H9 (cell line): Measurements from ENCODE around the gene RSPO3. TPM values are rescaled to one million over a fixed set of nuclear protein-coding genes. Genes with fewer than 3 reads are reported as not detected.

ENCODE experiments used
- DNase-seq: peaks from one replicate; pipeline ENCODE4 v3.0.0-alpha.2; 2017
- H2AFZ ChIP-seq: one replicate; pipeline ENCODE4 v1.6.1; 2013; ENCODE audit warnings: mild to moderate bottlenecking, low read length, control low read depth, moderate library complexity
- H2AK5ac ChIP-seq: 2 replicates; pipeline ENCODE4 v1.6.1; 2013; ENCODE audit warnings: low read length, control low read depth, mixed read lengths; ENCODE audit not compliant: insufficient read length
- H2BK120ac ChIP-seq: one replicate; pipeline ENCODE4 v1.6.1; 2013; ENCODE audit warnings: low read depth, mild to moderate bottlenecking, low read length, control low read depth, inconsistent platforms; ENCODE audit not compliant: poor library complexity, severe bottlenecking
- H2BK12ac ChIP-seq: 2 replicates; pipeline ENCODE4 v1.6.1; 2013; ENCODE audit warnings: low read length, control low read depth, mixed read lengths, low read depth; ENCODE audit not compliant: insufficient read length
- H2BK15ac ChIP-seq: 2 replicates; pipeline ENCODE4 v1.6.1; 2013; ENCODE audit warnings: low read depth, low read length, control low read depth
- H2BK20ac ChIP-seq: one replicate; pipeline ENCODE4 v1.6.1; 2013; ENCODE audit warnings: low read depth, mild to moderate bottlenecking, low read length, control low read depth, inconsistent platforms; ENCODE audit not compliant: poor library complexity, severe bottlenecking
- H2BK5ac ChIP-seq: 2 replicates; pipeline ENCODE4 v1.6.1; 2013; ENCODE audit warnings: low read length, control low read depth, mixed read lengths; ENCODE audit not compliant: insufficient read length
- H3K14ac ChIP-seq: 2 replicates; pipeline ENCODE4 v1.6.1; 2013; ENCODE audit warnings: low read length, control low read depth; ENCODE audit not compliant: insufficient read depth
- H3K18ac ChIP-seq: 2 replicates; pipeline ENCODE4 v1.6.1; 2013; ENCODE audit warnings: low read depth, mild to moderate bottlenecking, mixed read lengths, low read length, control low read depth; ENCODE audit not compliant: insufficient read length
- H3K23ac ChIP-seq: 2 replicates; pipeline ENCODE4 v1.6.1; 2013; ENCODE audit warnings: low read length, control low read depth, mixed read lengths, low read depth; ENCODE audit not compliant: insufficient read length
- H3K23me2 ChIP-seq: 2 replicates; pipeline ENCODE4 v1.6.1; 2013; ENCODE audit warnings: low read depth, mild to moderate bottlenecking, mixed read lengths, low read length, control low read depth; ENCODE audit not compliant: insufficient read length, poor library complexity, severe bottlenecking
- H3K27ac ChIP-seq: 2 replicates; pipeline ENCODE4 v1.5.1; 2013; ENCODE audit warnings: low read length, control low read depth, mixed read lengths, low read depth; ENCODE audit not compliant: insufficient read length
- H3K27me3 ChIP-seq: 2 replicates; pipeline ENCODE4 v1.6.1; 2013; ENCODE audit warnings: low read length, control low read depth, inconsistent platforms; ENCODE audit not compliant: insufficient read depth
- H3K4ac ChIP-seq: 2 replicates; pipeline ENCODE4 v1.6.1; 2013; ENCODE audit warnings: low read depth, mild to moderate bottlenecking, control low read depth, inconsistent platforms, low read length, moderate library complexity
- H3K4me1 ChIP-seq: 2 replicates; pipeline ENCODE4 v1.6.1; 2013; ENCODE audit warnings: low read length, control low read depth, inconsistent platforms; ENCODE audit not compliant: insufficient read depth
- H3K4me2 ChIP-seq: 2 replicates; pipeline ENCODE4 v1.6.1; 2013; ENCODE audit warnings: low read length, control low read depth, mixed read lengths; ENCODE audit not compliant: insufficient read length, insufficient read depth
- H3K56ac ChIP-seq: 2 replicates; pipeline ENCODE4 v1.6.1; 2013; ENCODE audit warnings: low read depth, mild to moderate bottlenecking, mixed read lengths, low read length, control low read depth; ENCODE audit not compliant: insufficient read length
- H3K79me1 ChIP-seq: 2 replicates; pipeline ENCODE4 v1.6.1; 2013; ENCODE audit warnings: low read depth, mild to moderate bottlenecking, moderate library complexity, low read length, control low read depth, inconsistent platforms; ENCODE audit not compliant: insufficient read depth, poor library complexity, severe bottlenecking
- H3K79me2 ChIP-seq: 2 replicates; pipeline ENCODE4 v1.6.1; 2013; ENCODE audit warnings: low read length, control low read depth, inconsistent platforms; ENCODE audit not compliant: insufficient read depth
- H3K9ac ChIP-seq: 2 replicates; pipeline ENCODE4 v1.6.1; 2013; ENCODE audit warnings: low read length, control low read depth, mixed read lengths; ENCODE audit not compliant: insufficient read length; ENCODE audit errors: extremely low read depth
- H3K9me3 ChIP-seq: one replicate; pipeline ENCODE4 v1.6.1; 2013; ENCODE audit warnings: low read depth, low read length, inconsistent platforms; ENCODE audit not compliant: control insufficient read depth
- H3T11ph ChIP-seq: one replicate; pipeline ENCODE4 v1.6.1; 2013; ENCODE audit warnings: mild to moderate bottlenecking, low read length, control low read depth, inconsistent platforms
- H4K20me1 ChIP-seq: one replicate; pipeline ENCODE4 v1.6.1; 2013; ENCODE audit not compliant: control insufficient read depth, insufficient read length, insufficient read depth
- H4K5ac ChIP-seq: 2 replicates; pipeline ENCODE4 v1.6.1; 2013; ENCODE audit warnings: low read depth, mild to moderate bottlenecking, mixed read lengths, low read length, control low read depth; ENCODE audit not compliant: insufficient read length
- H4K8ac ChIP-seq: replicated peaks from 2 replicates; pipeline ENCODE4 v1.6.1; 2013; ENCODE audit warnings: low read length, control low read depth, mixed read lengths, low read depth; ENCODE audit not compliant: insufficient read length
- H4K91ac ChIP-seq: 2 replicates; pipeline ENCODE4 v1.6.1; 2013; ENCODE audit warnings: low read depth, mild to moderate bottlenecking, moderate library complexity, mixed read lengths, low read length, control low read depth; ENCODE audit not compliant: insufficient read length
- H3K27ac Mint-ChIP-seq, 3 experiments: 2 replicates in 2 of 3; 3 replicates in 1 of 3; pipeline ENCODE4 v1.8.0; 2020 to 2021; ENCODE audit warnings: mixed read lengths in 3 of 3, mild to moderate bottlenecking in 1 of 3, moderate library complexity in 1 of 3
- H3K27me3 Mint-ChIP-seq: 2 replicates; pipeline ENCODE4 v1.8.0; 2021; ENCODE audit warnings: low read depth, mild to moderate bottlenecking, moderate library complexity, mixed read lengths
- H3K36me3 Mint-ChIP-seq, 3 experiments: 2 replicates in 2 of 3; 3 replicates in 1 of 3; pipeline ENCODE4 v1.8.0; 2020 to 2021; ENCODE audit warnings: low read depth in 3 of 3, mixed read lengths in 3 of 3; ENCODE audit not compliant: insufficient read depth in 1 of 3
- H3K4me1 Mint-ChIP-seq, 2 experiments: 2 replicates each; pipeline ENCODE4 v1.8.0; 2020; ENCODE audit warnings: mixed read lengths in 2 of 2
- H3K4me3 Mint-ChIP-seq, 2 experiments: 2 replicates in 1 of 2; 3 replicates in 1 of 2; pipeline ENCODE4 v1.8.0; 2020 to 2021; ENCODE audit warnings: mild to moderate bottlenecking in 2 of 2, mixed read lengths in 2 of 2, moderate library complexity in 1 of 2
- H3K9me3 Mint-ChIP-seq, 2 experiments: 2 replicates in 1 of 2; 3 replicates in 1 of 2; pipeline ENCODE4 v1.8.0; 2020; ENCODE audit warnings: mild to moderate bottlenecking in 2 of 2, mixed read lengths in 2 of 2, moderate library complexity in 1 of 2
- CTCF ChIP-seq: fragments of 200-600 bp; sonication (generic); conservative IDR thresholded peaks from 3 replicates; pipeline ENCODE4 v1.8.0; 2021; ENCODE audit warnings: antibody characterized with exemption, mild to moderate bottlenecking
- WGBS: extraction: QIAGEN DNeasy Blood & Tissue Kit; methylation state at CpG from one replicate; pipeline ENCODE4 v1.1.7; 2013; ENCODE audit warnings: missing lambda C conversion rate, low lambda C conversion rate, mixed read lengths; ENCODE audit not compliant: insufficient read length; ENCODE audit errors: extremely low coverage; 5-methylcytosine and 5-hydroxymethylcytosine counted together
- total RNA-seq: library from RNA; stranded (reverse); gene quantifications from 2 replicates; pipeline ENCODE4 v1.2.1, GENCODE V29; 2021

Gene RSPO3
- total RNA-seq, 1 experiment from 2014 or later, result not detected

- H3K79me1 ChIP-seq, result no peaks in the 10 kb centered on the region
- peaks cover 2% of the 10 kb centered on the region; the same call in 1 of the 2 replicates for H3K4me1 ChIP-seq
- Mint-ChIP-seq H3K27me3 (no peaks in the 10 kb centered on the region), H3K4me3 (no peak overlapping the region), H3K4me1 (peaks cover 38 to 40% of the 10 kb centered on the region in 2 experiments), H3K36me3 (peaks cover 0 to 9% (median 0%) of the 10 kb centered on the region in 3 experiments; a peak in 4 of 7 replicates), H3K9me3 (no peaks in the 10 kb centered on the region; a peak in 1 of 5 replicates), H3K27ac (peak overlapping the region in 1 of 3 experiments; percentile 15; a peak in 1 of 7 replicates)
- no peak overlapping the region for H3K4ac ChIP-seq
- no peak overlapping the region for H2AK5ac ChIP-seq
- H2BK15ac ChIP-seq, result no peak overlapping the region
- no peak overlapping the region for H3K4me2 ChIP-seq
- no peak overlapping the region for H4K5ac ChIP-seq
- no peak overlapping the region for H3T11ph ChIP-seq
- no peak overlapping the region for H4K91ac ChIP-seq
- no peak overlapping the region for H3K14ac ChIP-seq
- no peak overlapping the region for H3K9ac ChIP-seq
- WGBS, result no CpG with 5 or more reads among the region's 1 CpG
- no peak overlapping the region for H3K18ac ChIP-seq
- H3K23ac ChIP-seq, result no peak overlapping the region
- H4K8ac ChIP-seq, result no peak overlapping the region
- no peak overlapping the region for H2BK12ac ChIP-seq
- H3K9me3 ChIP-seq, result no peaks in the 10 kb centered on the region
- no peak overlapping the region for H3K27ac ChIP-seq
- H2BK5ac ChIP-seq, result no peak overlapping the region
- H2BK120ac ChIP-seq, result no peak overlapping the region
- H3K79me2 ChIP-seq, result no peaks in the 10 kb centered on the region
- H3K27me3 ChIP-seq, result no peaks in the 10 kb centered on the region
- no peak overlapping the region for H2AFZ ChIP-seq
- H4K20me1 ChIP-seq, result no peaks in the 10 kb centered on the region
- no peak for DNase-seq
- H3K56ac ChIP-seq, result no peak overlapping the region
- no peak overlapping the region for H2BK20ac ChIP-seq
- H3K23me2 ChIP-seq, result no peaks in the 10 kb centered on the region
- TF ChIP-seq CTCF, result no peak
Observed at GRCh38 chr6:127160484-127160883, 42.0 kb downstream of the RSPO3 start.
